ENCODE results near the gene FPR1. TPM values are rescaled to one million over a fixed set of nuclear protein-coding genes. Genes with fewer than 3 reads are reported as not detected.

FPR1 gene
- total and polyA plus RNA-seq, 8 donors = 0.37 to 6.8 (median 1.1) TPM

DNA sequence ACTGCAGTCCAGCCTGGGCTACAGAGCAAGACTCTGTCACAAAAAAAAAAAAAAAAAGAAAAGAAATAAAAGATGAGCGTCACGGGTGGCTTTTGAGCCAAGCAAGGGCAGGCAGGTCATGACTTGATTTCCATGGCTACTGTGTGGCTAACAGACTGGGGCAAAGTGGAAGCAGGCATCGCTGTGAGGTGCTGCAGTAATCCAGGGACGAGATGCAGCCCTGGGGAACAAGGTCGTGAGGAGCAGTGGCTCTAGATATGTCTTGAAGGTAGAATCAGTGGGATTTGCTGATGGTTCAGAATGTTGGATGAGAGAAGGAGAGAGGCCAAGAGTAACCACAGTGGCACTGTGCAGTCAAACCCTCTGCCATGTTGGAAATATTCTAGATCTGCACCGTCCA lies 42.1 kb downstream of the FPR1 start:
- Histone ChIP-seq H3K27me3 (no peaks in the 10 kb centered on the region), H3K9me3 (no peaks in the 10 kb centered on the region), H3K4me1 (peaks cover 0 to 4% (median 0%) of the 10 kb centered on the region in 3 donors), H3K36me3 (no peaks in the 10 kb centered on the region), H3K27ac (no peak overlapping the region), H3K4me3 (no peak overlapping the region)
- ATAC-seq = no peak
- intact Hi-C loops (cut with DNase I) = no loop called here
- no peak for FAIRE-seq
- 73 to 74% methylated on average over 6 of the region's 6 CpGs for WGBS, 2 donors
- TF ChIP-seq, protein P1, sequence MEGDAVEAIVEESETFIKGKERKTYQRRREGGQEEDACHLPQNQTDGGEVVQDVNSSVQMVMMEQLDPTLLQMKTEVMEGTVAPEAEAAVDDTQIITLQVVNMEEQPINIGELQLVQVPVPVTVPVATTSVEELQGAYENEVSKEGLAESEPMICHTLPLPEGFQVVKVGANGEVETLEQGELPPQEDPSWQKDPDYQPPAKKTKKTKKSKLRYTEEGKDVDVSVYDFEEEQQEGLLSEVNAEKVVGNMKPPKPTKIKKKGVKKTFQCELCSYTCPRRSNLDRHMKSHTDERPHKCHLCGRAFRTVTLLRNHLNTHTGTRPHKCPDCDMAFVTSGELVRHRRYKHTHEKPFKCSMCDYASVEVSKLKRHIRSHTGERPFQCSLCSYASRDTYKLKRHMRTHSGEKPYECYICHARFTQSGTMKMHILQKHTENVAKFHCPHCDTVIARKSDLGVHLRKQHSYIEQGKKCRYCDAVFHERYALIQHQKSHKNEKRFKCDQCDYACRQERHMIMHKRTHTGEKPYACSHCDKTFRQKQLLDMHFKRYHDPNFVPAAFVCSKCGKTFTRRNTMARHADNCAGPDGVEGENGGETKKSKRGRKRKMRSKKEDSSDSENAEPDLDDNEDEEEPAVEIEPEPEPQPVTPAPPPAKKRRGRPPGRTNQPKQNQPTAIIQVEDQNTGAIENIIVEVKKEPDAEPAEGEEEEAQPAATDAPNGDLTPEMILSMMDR (IDR thresholded peaks at IDR 0.05) = no peak
- no peak for DNase-seq

DNA sequence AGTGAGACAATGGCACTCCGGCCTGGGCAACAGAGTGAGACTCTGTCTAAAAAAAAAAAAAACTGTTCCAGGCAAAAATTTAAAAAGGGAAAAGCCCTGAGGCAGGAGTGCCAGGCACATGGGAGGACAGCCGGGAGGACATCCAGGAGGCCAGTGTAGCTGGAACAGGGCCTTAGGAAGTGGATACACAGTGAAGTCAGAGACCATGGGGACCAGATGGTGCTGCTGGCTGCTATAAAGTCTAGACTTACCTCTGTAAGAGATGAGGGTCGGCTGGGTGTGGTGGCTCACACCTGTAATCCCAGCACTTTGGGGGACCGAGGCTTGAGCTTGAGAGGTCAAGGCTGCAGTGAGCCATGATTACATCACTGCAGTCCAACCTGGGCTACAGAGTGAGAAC lies 42.9 kb downstream of the FPR1 start:
- ATAC-seq (no peak), FAIRE-seq (no peak), DNase-seq (no peak)
- Histone ChIP-seq H3K27ac (no peak overlapping the region), H3K4me1 (peaks cover 0 to 4% (median 0%) of the 10 kb centered on the region in 3 donors), H3K36me3 (no peaks in the 10 kb centered on the region), H3K27me3 (no peaks in the 10 kb centered on the region), H3K4me3 (no peak overlapping the region), H3K9me3 (no peaks in the 10 kb centered on the region)
- TF ChIP-seq, protein P1 (IDR thresholded peaks at IDR 0.05) = no peak
- intact Hi-C loops (cut with DNase I) = no loop called here
- 67 to 74% methylated on average over 4 of the region's 4 CpGs for WGBS, 2 donors

DNA sequence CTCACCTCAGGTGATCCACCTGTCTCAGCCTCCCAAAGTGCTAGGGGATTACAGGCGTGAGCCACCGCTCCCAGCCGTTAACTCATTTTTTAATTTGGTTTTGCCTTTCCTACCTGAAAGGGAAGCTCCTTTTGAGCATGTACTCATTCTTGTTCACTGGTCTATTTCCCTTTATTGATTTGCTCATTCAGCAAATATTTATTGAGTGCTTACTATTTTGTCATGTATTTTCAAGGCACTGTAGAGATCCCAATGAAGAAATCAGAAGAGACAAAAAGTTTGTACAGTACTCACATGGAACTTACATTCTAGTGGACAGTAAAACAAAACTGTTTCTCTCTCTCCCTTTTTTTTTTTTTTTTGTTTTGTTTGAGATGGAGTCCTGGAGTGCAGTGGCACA lies 44.8 kb downstream of the FPR1 start:
- WGBS, 2 donors = 97 to 99% methylated on average over 3 of the region's 3 CpGs
- Histone ChIP-seq H3K36me3 (no peaks in the 10 kb centered on the region), H3K4me3 (no peak overlapping the region), H3K9me3 (no peaks in the 10 kb centered on the region), H3K27me3 (no peaks in the 10 kb centered on the region), H3K27ac (no peak overlapping the region), H3K4me1 (peaks cover 0 to 5% (median 0%) of the 10 kb centered on the region in 3 donors)
- TF ChIP-seq, protein P1 (IDR thresholded peaks at IDR 0.05) = no peak
- FAIRE-seq (no peak), ATAC-seq (no peak), DNase-seq (no peak)
- intact Hi-C loops (cut with DNase I) = no loop called here

DNA sequence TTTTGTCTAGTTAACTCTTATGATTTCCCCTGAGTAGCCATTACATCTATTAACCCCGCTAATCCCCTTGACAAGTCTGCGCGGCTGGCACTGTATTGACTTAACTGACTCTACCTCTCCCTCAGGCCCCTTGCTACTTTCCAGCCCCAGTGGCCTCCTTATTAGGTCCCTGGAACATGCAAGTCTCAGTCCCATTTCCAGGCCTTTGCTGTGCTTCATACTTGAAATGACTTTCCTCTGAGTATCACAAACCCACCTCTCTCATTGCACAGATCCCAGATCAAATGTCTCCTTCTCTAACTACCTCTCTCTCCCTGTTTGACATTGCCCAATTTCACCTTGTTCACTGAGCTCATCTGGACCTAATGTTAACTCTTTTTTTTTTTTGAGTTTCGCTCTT lies 45.4 kb downstream of the FPR1 start:
- 95 to 98% methylated on average over 4 of the region's 4 CpGs for WGBS, 2 donors
- H3K4me3 ChIP-seq = no peak overlapping the region
- TF ChIP-seq, protein P1 (IDR thresholded peaks at IDR 0.05) = no peak
- ATAC-seq (no peak), FAIRE-seq (no peak), DNase-seq (no peak)
- H3K27ac ChIP-seq = no peak overlapping the region
- H3K36me3 ChIP-seq = no peaks in the 10 kb centered on the region
- no peaks in the 10 kb centered on the region for H3K27me3 ChIP-seq
- no peaks in the 10 kb centered on the region for H3K9me3 ChIP-seq
- peaks cover 0 to 7% (median 0%) of the 10 kb centered on the region in 3 donors for H3K4me1 ChIP-seq
- intact Hi-C loops (cut with DNase I) = no loop called here

DNA sequence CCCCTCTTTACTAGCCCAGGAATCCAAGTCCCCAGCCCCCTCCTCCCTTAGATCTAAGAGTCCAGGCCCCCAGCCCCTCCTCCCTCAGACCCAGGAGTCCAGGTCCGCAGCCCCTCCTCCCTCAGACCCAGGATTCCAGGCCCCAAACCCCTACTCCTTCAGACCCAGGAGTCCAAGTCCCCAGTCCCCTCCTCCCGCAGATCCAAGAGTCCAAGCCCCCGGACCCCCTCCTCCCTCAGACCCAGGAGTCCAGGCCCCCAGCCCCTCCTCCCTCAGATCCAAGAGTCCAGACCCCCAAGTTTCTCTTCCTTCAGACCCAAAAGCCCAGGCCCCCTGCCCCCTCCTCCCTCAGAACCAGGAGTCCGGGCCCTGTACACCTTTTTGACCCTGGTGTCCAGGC lies 47.1 kb downstream of the FPR1 start:
- H3K9me3 ChIP-seq = no peaks in the 10 kb centered on the region
- intact Hi-C loops (cut with DNase I) = no loop called here
- H3K36me3 ChIP-seq = no peaks in the 10 kb centered on the region
- H3K4me1 ChIP-seq = peaks cover 0 to 7% (median 0%) of the 10 kb centered on the region in 3 donors
- 33% methylated on average over 4 of the region's 4 CpGs for WGBS, 2 donors
- FAIRE-seq = no peak
- DNase-seq = peak in 2 of 6 donors; percentile 21 to 49
- TF ChIP-seq, protein P1 (IDR thresholded peaks at IDR 0.05) = no peak
- peak overlapping the region; percentile 61 to 90 (median 78) for H3K27ac ChIP-seq
- no peaks in the 10 kb centered on the region for H3K27me3 ChIP-seq
- peak overlapping the region; percentile 41 to 66 (median 50) for H3K4me3 ChIP-seq
- ATAC-seq = no peak
